SIG-M5 treated with dmso at 0.1 percent for 504 hours (cell line): ENCODE results near the gene CHRNA10.
"Not testable (repeated sequence)": the region's sequence is repeated elsewhere in the genome, so short reads cannot be mapped to it uniquely, and the experiment has no call there.

Source experiments
- DNase-seq: peaks from one replicate; lab custom pipeline; 2025; ENCODE audit not compliant: unreplicated experiment; lab: John Stamatoyannopoulos, UW

Gene CHRNA10

DNA sequence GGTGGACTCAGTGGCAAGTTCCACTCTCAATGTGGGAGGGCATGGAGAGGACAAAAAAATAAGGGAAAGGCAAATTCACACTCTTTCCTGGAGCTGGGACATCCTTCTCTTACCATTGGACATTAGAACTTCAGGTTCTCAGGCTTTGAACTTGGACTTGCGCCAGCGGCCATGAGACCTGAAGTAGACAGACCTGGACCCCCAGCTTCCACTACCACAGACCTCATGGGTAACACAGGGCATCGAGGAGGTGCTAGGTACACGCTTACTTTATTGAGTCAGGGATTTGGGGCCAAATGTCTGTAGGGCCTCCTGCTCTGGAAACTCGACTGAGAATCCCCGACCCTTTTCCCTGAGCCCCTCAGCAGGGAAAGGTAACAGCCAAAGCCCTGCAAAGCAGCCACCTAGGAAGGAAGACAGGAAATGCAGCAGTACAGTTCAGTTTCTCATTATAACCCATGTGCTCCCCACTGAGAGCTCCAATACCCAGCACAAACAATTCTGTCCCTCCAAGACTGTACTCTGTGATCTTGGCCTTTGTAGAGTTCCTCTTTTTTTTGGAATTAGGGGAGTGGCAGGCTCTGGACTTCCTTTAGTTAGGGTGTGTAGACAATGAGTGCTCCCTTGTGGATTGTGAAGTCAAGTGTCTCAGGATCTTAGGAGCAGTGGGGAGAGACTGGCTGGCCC lies 5.7 kb downstream of the CHRNA10 start:
- DNase-seq: peak; percentile 38

GRCh38 chr11:3664032-3664630 lies 7.1 kb downstream of the CHRNA10 start:
- DNase-seq: no peak

DNA sequence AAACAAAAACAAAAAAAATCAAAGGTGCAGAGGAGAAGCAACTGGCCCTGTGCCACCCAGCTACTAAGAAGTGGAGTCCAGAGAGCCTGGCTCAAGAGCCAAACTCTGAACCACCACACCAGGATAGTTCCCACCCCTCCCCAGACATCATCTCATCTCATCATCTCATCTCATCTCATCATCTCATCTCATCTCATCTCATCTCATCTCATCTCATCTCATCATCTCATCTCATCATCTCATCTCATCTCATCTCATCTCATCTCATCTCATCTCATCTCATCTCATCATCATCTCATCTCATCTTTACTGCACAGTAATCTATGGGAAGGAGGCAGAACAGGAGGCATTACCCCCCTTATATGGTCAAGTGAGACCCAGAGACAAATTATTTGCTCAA lies 8.3 kb downstream of the CHRNA10 start:
- no peak for DNase-seq

DNA sequence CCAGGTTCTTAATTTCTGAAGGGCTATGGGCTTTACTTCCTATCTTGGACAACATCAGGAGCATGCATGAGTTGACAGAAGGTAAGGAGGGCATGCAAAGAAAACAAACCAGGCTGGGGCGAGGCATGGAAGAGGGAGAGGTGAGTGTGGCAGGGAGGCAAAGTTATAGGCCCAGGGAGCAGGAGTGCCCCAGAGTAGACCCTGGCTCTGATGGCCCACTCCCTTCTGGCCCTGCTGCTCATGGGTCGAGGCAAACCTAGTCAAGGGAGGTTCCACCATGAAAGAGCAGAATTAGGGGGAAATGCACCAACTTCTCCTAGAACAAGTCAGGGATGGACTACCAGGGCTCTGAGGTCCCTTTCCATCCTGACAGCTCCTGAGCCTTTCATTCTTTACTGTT lies 10.2 kb downstream of the CHRNA10 start:
- no peak for DNase-seq

DNA sequence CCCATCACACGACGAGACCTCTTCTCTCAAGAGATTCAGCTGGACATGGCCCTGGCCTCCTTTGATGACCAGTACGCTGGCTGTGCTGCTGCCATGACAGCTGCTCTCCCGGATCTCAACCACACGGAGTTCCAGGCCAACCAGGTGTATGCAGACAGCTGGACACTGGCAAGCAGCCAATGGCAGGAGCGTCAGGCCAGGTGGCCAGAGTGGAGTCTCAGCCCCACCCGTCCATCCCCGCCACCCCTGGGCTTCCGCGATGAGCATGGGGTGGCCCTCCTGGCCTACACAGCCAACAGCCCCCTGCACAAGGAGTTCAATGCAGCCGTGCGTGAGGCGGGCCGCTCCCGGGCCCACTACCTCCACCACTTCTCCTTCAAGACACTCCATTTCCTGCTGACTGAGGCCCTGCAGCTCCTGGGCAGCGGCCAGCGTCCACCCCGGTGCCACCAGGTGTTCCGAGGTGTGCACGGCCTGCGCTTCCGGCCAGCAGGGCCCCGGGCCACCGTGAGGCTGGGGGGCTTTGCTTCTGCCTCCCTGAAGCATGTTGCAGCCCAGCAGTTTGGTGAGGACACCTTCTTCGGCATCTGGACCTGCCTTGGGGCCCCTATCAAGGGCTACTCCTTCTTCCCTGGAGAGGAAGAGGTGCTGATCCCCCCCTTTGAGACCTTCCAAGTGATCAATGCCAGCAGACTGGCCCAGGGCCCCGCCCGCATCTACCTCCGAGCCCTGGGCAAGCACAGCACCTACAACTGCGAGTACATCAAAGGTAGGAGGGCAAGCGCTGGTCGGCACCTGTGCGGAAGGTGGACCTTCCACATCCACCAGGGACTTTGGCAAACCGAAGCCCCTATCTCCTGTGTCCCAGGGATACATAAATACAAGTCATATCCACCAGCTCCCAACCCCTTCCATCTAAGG lies 11.3 kb downstream of the CHRNA10 start:
- DNase-seq: no peak

DNA sequence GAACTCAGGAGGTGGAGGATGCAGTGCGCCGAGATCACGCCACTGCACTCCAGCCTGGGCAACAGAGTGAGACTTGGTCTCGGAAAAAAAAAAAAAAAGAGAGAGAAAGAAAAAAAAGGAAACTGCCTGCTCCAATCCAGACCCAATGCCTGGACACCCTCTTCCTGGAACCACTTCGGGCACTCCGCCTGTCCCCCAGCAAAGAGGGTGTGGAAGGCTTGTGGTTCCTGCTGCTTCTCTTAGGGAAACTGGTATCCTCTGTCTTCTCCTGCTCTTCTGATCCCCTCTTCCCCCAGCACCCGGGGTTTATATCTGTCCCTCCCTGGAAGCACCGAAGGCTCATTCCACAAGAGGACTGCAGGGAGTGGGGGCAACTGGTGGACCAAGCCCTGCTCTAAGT lies 12.9 kb downstream of the CHRNA10 start:
- no peak for DNase-seq

DNA sequence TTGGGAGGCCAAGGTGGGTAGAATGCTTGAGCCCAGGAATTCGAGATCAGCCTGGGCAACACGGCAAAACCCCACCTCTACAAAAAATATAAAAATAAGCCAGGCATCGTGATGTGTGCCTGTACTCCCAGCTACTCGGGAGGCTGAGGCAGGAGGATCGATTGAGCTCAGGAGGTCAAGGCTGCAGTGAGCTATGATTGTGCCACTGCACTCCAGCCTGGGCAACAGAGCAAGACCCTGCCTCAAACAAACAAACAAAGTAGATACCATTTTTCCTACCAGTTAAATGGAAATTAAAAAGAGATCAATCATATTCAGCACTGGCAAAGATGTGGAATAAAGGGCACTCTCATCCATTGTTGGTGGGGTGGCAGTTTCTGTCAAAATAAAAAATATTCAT lies 13.9 kb downstream of the CHRNA10 start:
- DNase-seq: not testable (repeated sequence)

GRCh38 chr11:3655547-3655946 lies 15.6 kb downstream of the CHRNA10 start:
- no peak for DNase-seq

DNA sequence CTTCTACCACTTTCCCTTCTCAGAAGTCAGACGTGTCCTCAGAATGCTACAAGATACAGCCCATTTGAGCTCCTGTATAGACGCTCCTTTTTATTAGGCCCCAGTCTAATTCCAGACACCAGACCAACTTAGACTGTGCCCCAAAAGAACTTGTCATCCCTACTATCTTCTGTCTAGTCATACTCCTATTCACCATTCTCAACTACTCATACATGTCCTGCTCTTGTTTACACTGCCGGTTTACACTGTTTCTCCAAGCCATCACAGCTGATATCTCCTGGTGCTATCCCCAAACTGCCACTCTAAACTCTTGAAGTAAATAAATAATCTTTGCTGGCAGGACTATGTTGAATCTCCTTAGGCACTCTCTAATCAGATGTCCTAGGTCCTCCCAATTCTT lies 18.7 kb downstream of the CHRNA10 start:
- not testable (repeated sequence) for DNase-seq

DNA sequence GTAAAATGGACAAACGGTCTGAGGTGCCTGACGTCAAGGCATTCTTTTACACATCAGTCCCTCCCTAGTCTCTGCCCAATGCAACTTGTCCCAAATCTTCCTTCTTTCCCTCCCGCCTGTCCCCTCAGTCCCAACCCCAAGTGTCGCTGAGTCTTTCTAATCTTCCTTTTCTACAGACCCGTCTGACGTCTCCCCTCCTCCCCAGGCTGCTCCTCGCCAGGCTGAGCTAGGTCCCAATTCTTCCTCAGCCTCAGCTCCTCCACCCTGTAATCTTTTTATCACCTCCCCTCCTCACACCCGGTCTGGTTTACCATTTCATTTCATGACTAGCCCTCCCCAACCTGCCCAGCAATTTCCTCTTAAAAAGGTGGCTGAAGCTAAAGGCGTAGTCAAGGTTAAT lies 21.8 kb downstream of the CHRNA10 start:
- DNase-seq: not testable (repeated sequence)

GRCh38 chr11:3648843-3649242 lies 22.3 kb downstream of the CHRNA10 start:
- not testable (repeated sequence) for DNase-seq

GRCh38 chr11:3645552-3645951 lies 25.6 kb downstream of the CHRNA10 start:
- DNase-seq: no peak

- DNase-seq: peak; percentile 11
Observed at GRCh38 chr11:3644817-3645235, 26.4 kb downstream of the CHRNA10 start, which contains the start of gene ART1. ART1 (plus strand) TSS chr11:3645128; CDS start chr11:3659214, 14,086 bp downstream.

DNA sequence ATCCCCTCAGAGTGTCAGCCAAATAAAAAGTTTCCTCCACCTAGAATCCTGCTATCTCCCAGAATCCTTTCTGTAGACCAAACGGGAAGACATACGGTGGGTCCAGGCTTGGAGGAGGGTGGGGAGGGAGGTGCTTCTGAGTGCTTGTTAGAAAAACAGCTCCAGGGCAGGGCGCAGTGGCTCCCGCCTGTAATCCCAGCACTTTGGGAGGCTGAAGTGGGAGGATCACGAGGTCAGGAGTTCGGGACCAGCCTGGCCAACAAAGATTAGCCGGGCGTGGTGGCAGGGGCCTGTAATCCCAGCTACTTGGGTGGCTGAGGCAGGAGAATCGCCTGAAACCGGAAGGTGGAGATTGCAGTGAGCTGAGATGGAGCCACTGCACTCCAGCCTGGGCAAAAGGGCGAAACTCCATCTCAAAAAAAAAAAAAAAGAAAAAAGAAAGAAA lies 28.1 kb downstream of the CHRNA10 start:
- DNase-seq: not testable (repeated sequence)

- no peak for DNase-seq
Observed at GRCh38 chr11:3642071-3642951, 28.9 kb downstream of the CHRNA10 start.

- no peak for DNase-seq
Observed at GRCh38 chr11:3641701-3642070, 29.5 kb downstream of the CHRNA10 start, which contains the start of gene ART5. ART5 (minus strand) TSS chr11:3641992; CDS start chr11:3641862, 130 bp downstream.

- no peak for DNase-seq
Observed at GRCh38 chr11:3641191-3641590, 30.0 kb downstream of the CHRNA10 start.

DNA sequence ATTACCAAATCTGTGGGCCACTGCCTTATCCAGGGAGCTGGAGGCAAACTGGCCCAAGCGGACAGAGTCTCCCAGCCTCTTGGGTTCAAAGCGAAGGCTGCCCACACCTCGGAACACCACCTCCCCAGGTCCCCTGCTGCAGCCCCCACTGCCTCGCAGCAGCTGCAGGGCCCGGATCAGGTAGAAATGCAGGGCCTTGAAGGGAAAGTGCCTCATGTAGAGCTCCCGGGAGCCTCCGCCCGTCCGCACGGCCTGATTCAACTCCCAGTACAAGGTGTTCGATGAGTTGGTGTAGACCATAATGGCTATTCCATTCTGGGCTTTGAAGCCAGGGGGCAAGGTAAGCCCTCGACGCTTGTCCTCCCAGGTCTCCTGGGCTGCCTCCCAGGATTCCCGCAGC lies 31.3 kb downstream of the CHRNA10 start:
- DNase-seq: no peak

DNA sequence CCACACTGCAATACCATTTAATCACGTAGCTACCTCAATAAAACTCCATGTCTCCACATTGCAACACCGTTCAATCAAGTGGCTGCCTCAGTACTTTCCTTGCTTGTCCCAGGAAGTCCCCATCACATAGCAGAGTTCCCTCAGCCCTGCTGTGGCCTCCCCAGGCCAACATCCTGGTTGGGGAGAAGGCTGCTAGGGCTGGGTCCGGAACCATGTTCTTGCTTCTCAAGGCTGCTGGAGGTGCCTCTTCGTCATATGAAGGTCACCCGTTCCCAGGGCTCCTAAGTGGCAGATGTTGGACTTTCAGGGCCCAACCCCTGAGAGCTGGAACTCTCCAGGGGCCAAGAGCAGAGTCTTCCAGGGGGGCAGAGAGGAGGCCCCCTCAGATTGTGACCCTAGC lies 32.7 kb downstream of the CHRNA10 start:
- DNase-seq: no peak

DNA sequence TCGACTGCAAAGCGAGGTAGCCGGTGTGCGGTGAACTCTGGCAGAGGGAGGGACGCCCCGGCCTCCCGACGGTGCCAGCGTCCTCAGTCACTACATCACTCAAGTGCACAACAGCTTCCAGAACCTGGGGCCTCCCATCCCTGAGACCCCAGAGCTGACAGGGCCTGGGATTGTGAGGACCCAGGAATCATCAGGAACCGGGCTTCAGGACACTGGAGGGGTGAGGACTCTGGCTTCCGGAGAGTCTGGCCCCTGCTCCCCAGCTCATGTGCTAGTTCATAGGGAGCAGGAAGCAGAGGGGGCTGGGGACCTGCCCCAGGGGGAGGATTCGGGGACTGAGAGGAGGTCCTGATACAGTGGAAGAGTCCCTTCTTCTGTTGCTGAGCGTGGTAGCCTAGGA lies 34.0 kb downstream of the CHRNA10 start:
- DNase-seq: no peak
